Pancreas (tissue), 10 donors: ENCODE measurements around the gene TMEM54. TPM values are rescaled to one million over a fixed set of nuclear protein-coding genes. Genes with fewer than 3 reads are reported as not detected.

Experiments used
- ATAC-seq, 4 donors: fragments of 200-7000 bp; cut with Tn5 transposase; one replicate each; pipeline versions ENCODE4 v1.8.0 to v1.9.1; 2020; ENCODE audit warnings: mild to moderate bottlenecking in 4 of 4, moderate library complexity in 4 of 4
- DNase-seq, 6 donors: peaks; one replicate each; pipeline ENCODE4 v3.0.0-alpha.2; 2020
- FAIRE-seq: peaks from 2 replicates; lab custom pipeline; 2012; peaks lifted over from hg19 to GRCh38; lab: Jason Lieb, UNC
- H3K27ac ChIP-seq, 4 donors: fragments of 200-600 bp; sonication (generic); 1 replicate in 3 of 4; 2 replicates in 1 of 4; pipeline versions ENCODE4 v1.5.0 to v1.8.0; 2020
- H3K27me3 ChIP-seq, 4 donors: fragments of 200-600 bp; one replicate each; pipeline ENCODE4 v1.8.0; 2021
- H3K36me3 ChIP-seq, 3 donors: fragments of 200-600 bp; sonication (generic) in 1 of 3; one replicate each; pipeline versions ENCODE4 v1.5.0 to v1.8.0; 2020 to 2021
- H3K4me1 ChIP-seq, 3 donors: fragments of 200-600 bp; one replicate each; pipeline ENCODE4 v1.8.0; 2021
- H3K4me3 ChIP-seq, 4 donors: fragments of 200-600 bp; sonication (generic) in 2 of 4; one replicate each; pipeline versions ENCODE4 v1.5.0 to v1.8.0; 2020 to 2021
- H3K9me3 ChIP-seq, 4 donors: fragments of 200-600 bp; one replicate each; pipeline ENCODE4 v1.8.0; 2021
- WGBS, 2 donors: extraction: QIAGEN DNeasy Blood & Tissue Kit; methylation state at CpG; one replicate each; pipeline ENCODE4 v1.1.7; 2013; 5-methylcytosine and 5-hydroxymethylcytosine counted together
- intact Hi-C, 3 donors: fragments of 100-400 bp; cut with DNase I; formaldehyde crosslinking; loops; one replicate each; pipeline versions ENCODE4 v1.11.1 to v1.14.2; 2022
- polyA plus RNA-seq, 2 donors: library from polyadenylated mRNA; stranded (reverse); fragments of 200-250 nt; gene quantifications; one replicate each; pipeline ENCODE4 v1.2.3, GENCODE V29; 2013
- total RNA-seq, 6 donors: library from RNA; stranded (reverse); fragmentation: NEBNext Ultra II Directional in 4 of 6; extraction: Animal tissue kit (Norgen Biotek cat#: 25700) in 4 of 6; gene quantifications; one replicate each; pipeline versions ENCODE4 v1.2.1 to v1.2.4, GENCODE V29; 2021 to 2023
- TF ChIP-seq, protein P1 (sequence below), 4 donors: fragments of 200-600 bp; sonication (generic) in 3 of 4; IDR thresholded peaks; one replicate each; pipeline versions ENCODE4 v1.5.0 to v1.8.0; 2021; ENCODE audit warnings: antibody characterized with exemption in 4 of 4
- donor health status: healthy with polysubstance abuse.
- donor health status: DM: no; HTN: no; CAD: no; lungs with moderate emphysema.
- donor health status: DM: no; HTN: no; CAD: no.
- donor health status: control.
- donor health status: control.
- donor health status: Bipolar disorder and iron deficiency.
- donor health status: DM: yes; HTN: yes; CAD: no.
- donor health status: DM: no; HTN: no; CAD: no.
- donor health status: DM: no; HTN: no; CAD: no.
- donor health status: DM: yes; HTN: yes; CAD: no.

The TMEM54 gene
- total and polyA plus RNA-seq, 8 donors = 11.9 to 39.5 (median 23.6) TPM

DNA sequence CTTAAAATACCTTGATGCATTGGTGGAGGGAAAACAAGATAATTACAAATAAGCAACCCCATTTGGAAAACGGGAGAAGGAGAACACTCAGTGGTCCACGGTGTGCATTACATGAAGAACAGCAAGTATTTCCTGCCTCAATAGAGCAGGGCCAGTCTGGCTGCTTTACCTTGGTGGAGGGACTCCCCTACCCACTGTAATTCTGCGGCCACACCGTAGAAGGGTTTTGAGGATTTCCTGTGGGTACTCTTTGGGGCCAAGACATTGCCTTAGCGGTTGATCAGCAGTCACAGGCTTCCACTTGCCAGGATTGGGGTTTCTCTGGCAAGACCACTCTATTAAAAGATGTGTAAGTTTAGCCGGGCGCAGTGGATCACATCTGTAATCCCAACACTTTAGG lies 16.3 kb upstream of the TMEM54 start:
- H3K4me1 ChIP-seq = no peaks in the 10 kb centered on the region
- H3K4me3 ChIP-seq = no peak overlapping the region
- no peak for ATAC-seq
- H3K27ac ChIP-seq = no peak overlapping the region
- 80 to 81% methylated on average over 7 of the region's 7 CpGs for WGBS, 2 donors
- no peak for FAIRE-seq
- H3K27me3 ChIP-seq = no peaks in the 10 kb centered on the region
- no peaks in the 10 kb centered on the region for H3K9me3 ChIP-seq
- no peak for DNase-seq
- intact Hi-C loops = no loop called here
- H3K36me3 ChIP-seq = no peaks in the 10 kb centered on the region
- TF ChIP-seq, protein P1, sequence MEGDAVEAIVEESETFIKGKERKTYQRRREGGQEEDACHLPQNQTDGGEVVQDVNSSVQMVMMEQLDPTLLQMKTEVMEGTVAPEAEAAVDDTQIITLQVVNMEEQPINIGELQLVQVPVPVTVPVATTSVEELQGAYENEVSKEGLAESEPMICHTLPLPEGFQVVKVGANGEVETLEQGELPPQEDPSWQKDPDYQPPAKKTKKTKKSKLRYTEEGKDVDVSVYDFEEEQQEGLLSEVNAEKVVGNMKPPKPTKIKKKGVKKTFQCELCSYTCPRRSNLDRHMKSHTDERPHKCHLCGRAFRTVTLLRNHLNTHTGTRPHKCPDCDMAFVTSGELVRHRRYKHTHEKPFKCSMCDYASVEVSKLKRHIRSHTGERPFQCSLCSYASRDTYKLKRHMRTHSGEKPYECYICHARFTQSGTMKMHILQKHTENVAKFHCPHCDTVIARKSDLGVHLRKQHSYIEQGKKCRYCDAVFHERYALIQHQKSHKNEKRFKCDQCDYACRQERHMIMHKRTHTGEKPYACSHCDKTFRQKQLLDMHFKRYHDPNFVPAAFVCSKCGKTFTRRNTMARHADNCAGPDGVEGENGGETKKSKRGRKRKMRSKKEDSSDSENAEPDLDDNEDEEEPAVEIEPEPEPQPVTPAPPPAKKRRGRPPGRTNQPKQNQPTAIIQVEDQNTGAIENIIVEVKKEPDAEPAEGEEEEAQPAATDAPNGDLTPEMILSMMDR (IDR thresholded peaks at IDR 0.05) = no peak

DNA sequence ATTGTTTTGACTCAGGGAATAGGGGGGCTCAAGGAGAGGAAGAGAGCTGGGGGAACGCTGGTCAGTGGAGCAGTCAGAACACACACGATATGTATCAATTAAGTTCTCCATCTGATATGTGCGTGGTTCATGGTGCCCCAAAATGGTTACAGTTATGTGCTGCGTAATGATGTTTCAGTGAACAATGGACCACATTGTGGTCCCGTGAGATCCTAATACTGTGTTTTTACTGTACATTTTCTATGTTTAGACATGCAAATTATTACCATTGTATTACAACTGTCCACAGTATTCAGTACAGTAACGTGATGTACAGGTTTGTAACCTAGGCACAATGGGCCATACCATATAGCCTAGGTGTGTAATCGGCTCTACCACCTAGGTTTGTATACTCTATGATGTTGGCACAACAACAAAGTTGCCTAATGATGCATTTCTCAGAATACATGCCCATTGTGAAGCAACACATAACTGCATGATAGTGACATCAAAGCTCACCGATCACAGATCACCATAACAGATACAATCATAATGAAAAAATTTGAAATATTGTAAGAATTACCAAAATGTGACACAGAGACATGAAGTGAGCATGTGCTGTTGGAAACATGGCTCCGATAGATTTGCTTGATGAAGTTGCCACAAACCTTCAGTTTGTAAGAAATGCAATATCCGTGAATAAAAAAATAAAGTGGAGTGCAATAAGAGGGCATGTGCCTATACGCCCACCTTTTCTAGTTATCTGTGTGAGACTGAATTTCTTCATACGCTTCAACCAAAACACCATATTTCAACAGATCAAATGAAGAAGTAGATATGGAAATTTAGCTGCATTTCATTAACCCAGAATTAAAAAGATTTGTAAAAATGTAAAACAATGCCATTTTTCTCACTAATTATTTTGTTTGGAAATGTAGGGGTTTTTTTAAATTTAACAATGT lies 14.8 kb upstream of the TMEM54 start:
- intact Hi-C loops = no loop called here
- Histone ChIP-seq H3K36me3 (no peaks in the 10 kb centered on the region), H3K9me3 (no peaks in the 10 kb centered on the region), H3K4me3 (no peak overlapping the region), H3K27me3 (no peaks in the 10 kb centered on the region), H3K4me1 (no peaks in the 10 kb centered on the region), H3K27ac (no peak overlapping the region)
- 86 to 92% methylated on average over 12 of the region's 12 CpGs for WGBS, 2 donors
- ATAC-seq (no peak), FAIRE-seq (no peak), DNase-seq (no peak)
- TF ChIP-seq, protein P1 (IDR thresholded peaks at IDR 0.05) = no peak

- DNase-seq (no peak), ATAC-seq (no peak), FAIRE-seq (no peak)
- Histone ChIP-seq H3K27me3 (no peaks in the 10 kb centered on the region), H3K4me1 (peaks cover 0 to under 1% (median 0%) of the 10 kb centered on the region in 3 donors), H3K4me3 (no peak overlapping the region), H3K36me3 (no peaks in the 10 kb centered on the region), H3K9me3 (no peaks in the 10 kb centered on the region), H3K27ac (no peak overlapping the region)
- 83 to 91% methylated on average over 5 of the region's 5 CpGs for WGBS, 2 donors
- intact Hi-C loops = no loop called here
- TF ChIP-seq, protein P1 (IDR thresholded peaks at IDR 0.05) = no peak
These were observed 9.1 kb upstream of the TMEM54 start for GRCh38 chr1:32910319-32910718.

DNA sequence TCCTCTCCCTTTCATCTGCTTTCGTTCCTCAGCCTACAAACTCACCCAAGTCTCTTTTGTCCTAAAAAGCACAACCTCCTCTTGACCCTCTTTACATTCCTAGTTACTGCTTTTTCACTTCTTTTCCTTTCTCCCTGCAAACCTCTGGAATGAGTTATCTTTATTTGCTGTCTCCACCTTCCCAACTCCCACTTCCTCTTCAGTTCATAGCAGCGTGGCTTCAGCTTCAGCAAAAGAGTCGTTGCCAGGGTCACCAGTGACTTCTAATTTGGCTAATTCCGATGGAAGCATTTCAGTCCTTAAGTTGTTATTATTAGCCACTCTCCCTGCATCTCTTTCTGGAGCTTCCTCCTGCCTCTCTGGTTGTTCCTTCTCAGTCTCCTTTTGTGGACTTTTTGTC lies 6.2 kb upstream of the TMEM54 start:
- DNase-seq = no peak

More for the DNA sequence above, 6.2 kb upstream of the TMEM54 start:
- 42% methylated on average over 4 of the region's 4 CpGs for WGBS, 2 donors
- Histone ChIP-seq H3K4me1 (peaks cover 0 to 15% (median 6%) of the 10 kb centered on the region in 3 donors), H3K4me3 (no peak overlapping the region), H3K27me3 (no peaks in the 10 kb centered on the region), H3K9me3 (no peaks in the 10 kb centered on the region), H3K27ac (no peak overlapping the region), H3K36me3 (no peaks in the 10 kb centered on the region)
- FAIRE-seq (no peak), ATAC-seq (no peak)
- TF ChIP-seq, protein P1 (IDR thresholded peaks at IDR 0.05) = no peak
- intact Hi-C loops = no loop called here
